ENCODE measurements around the gene PELI3.
"Not testable (repeated sequence)": the region's sequence is repeated elsewhere in the genome, so short reads cannot be mapped to it uniquely, and the experiment has no call there.

PELI3 gene

GRCh38 chr11:66448523-66448922, 18.2 kb upstream of the PELI3 start:
- DNase-seq: no peak

- no peak for DNase-seq
Observed at GRCh38 chr11:66450560-66450959, 16.1 kb upstream of the PELI3 start.

DNA sequence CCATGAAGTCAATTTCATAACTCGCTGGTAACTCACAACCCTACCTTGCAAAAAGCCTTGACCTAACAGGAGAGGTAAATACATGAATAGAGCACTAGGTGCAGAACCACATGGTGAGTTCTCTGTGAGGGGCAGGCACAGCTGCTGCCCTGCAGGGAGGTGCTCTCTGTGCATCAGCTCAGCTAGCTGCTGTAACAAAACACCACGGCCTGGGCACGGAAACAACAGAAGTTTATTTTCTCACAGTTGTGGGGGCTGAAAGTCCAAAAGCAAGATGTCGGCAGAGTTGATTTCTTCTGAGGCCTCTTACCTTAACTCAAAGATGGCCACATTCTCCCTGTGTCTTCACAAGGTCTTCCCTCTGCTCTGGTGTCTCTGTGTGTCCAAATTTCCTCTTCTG, 15.0 kb upstream of the PELI3 start:
- no peak for DNase-seq

DNA sequence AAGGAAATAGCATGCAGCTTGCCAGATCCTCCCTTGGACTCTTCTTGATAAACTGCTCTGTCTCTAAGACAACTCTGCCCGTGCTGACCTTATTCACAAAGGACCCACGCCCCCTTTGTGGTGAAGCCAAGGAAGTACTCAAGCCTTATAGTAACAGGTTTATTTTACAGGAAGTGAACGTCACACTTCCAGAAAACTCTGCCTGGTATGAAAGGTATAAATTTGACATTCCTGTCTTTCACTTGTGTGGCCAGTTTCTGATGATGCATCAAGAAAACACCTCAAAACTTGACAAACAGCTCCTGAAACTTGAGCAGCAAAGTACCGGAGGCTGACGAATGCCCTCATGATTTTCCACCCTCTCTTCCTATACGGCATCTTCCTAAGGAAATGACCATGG, 12.5 kb upstream of the PELI3 start:
- DNase-seq: no peak

DNA sequence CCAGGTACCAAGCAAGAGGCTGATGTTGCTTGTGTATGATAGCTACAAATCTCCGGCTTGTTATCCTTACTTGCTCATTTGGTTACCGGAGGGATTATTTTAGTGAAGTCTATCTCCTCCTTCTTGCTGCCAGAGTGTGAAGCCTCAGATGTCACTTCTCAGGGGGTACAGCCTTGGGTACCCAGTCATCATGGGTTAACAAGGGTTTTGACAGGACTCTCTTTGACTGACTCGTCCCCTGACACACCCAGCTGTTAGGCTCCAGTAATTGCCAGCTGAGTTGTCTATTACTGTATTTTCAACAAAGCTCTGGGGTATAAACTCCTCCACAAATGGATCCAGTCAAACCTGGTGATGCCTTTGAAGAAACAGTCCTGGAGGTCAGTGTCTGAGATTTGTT, 11.9 kb upstream of the PELI3 start:
- DNase-seq: no peak

DNA sequence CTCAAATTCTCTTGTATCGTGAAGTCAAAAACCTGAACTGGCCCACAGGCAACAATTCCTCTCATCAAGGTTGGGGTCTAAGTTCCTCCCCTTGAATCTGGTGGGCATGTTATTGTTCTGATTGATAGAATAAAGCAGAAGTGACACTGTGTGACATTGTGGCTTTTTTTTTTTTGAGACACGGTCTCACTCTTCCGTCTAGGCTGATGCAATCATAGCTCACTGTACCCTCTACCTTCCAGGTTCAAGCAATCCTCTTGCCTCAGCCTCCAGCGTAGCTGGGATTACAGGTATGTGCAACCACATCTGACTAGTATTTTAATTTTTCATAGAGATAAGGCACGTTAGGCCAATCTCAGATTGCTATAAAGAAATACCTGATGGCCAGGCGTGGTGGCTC, 8.9 kb upstream of the PELI3 start:
- no peak for DNase-seq

DNA sequence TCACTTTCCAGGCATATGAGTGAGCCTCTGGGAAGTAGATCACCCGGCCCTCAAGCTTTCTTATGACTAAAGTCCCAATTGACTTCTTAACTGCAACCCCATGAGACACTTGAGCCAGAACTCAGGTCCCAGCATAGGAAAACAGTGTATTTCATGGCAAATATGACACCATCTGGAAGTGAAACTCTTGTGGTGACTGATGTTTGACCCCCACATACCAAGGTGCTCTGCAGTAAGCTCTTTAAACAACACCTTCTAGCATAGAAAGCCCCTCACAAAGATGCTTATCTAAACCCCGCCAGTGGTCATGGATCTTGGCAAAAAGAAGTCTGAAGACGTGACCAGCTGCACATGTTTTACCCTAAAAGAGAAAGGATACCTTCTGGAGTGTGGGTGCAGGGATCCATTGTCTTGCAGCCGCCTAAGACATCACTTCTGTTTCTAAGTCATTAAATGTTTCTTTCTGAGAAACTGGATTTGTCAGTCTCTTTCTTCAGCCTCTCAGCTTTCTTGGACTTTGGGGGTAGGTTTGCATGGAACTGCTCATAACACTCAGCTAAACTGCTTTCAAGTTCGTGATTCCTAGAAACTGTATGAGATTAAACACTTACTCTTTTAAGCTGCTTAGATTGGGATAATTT, 7.4 kb upstream of the PELI3 start:
- no peak for DNase-seq

DNA sequence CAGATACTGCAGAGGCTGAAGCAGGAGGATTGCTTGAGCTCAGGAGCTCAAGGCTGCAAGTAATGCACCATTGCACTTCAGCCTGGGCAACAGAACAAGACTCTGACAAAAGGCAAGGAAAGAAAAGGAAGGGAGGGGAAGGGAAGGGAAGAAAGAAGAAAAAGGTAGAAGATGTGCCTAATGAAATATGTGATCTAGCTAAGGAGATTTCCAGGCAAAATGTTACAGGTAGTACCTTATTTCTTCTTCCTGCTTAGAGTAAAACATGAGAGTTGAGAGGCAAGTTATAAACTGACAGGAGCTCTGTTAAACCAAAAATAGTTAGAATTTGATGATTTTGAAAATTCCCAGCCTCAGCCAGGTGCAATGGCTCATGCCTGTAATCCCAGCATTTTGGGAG, 4.7 kb upstream of the PELI3 start:
- no peak for DNase-seq

DNA sequence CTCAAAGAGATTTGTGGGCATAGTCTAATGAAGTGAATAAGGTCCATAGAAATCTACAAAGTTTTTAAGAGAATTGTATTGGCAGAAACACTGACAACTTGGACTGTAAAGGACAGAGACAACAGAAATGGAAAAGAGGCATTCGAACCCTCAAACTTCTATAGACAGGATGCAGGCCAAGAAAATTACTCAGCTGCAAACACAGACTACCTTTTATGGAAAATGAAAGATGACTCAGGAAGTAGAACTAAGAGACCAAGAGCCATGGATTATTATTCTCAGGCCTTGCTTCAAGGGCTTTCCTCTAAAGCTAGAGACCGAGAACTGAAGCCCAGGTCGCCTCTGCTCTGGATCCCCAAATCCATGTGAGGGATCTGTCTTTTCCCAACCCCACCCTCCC, 3.8 kb upstream of the PELI3 start:
- DNase-seq: no peak

- DNase-seq: not testable (repeated sequence)
Observed at GRCh38 chr11:66464116-66464515, 2.6 kb upstream of the PELI3 start.

DNA sequence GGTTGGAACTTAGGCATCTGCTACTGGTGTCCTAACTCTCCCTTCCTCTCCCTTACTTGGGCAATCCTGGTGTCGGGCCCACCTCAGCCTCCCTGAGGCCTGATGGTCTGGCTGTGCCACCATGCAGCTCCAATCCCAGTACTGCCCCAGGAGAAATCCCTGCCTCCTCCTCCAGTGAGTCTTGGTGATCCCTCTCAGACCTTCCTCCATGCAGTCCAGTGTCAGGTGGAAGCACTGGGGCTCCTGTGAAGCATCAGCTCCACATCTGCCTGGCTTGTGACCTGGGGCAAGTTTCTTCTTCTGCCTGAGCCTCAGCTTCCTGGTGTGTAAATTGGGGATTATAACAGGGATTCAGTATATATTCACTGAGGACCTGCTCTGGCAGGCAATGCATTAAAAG, 1.8 kb upstream of the PELI3 start:
- DNase-seq: no peak

DNA sequence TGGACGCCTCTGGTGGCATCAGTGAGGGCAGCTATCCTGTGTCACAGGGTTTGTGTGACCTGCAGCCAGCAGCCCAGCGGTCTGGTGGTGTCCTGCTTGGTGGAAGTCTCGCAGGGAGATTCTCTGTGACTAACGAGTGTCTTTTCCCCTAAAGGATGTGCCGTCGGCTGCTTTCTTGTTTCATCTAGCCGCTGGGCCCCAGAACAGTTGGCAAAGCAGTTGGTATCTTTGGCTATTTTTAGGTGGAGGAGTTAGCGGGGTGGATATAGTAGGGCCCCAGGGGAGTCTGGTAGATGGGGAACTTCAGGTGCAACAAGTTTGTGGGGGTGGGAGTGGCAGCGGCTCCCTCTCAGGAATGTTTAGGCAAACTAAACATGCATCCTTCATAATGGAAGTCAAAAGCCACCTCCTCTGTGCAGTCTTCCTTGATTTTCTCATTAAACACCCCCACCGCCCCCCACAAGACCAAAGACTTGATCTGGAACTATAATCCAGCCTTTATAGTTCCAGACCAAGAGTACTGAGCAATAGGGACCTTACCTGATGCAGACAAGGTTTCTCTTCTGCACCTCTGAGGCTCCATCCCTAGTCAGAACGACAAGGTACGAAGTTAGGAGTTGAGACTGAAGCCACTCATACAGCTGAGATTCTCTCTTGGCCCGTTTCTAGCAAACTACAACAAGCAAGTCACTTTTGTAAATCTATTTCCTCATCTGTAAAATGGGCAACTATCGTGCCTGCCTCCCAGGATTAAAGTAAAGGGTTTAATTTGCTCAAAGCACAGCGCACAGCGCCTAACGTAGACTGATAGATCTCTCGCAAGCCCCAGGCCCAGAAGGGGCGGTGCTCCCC, 1.1 kb upstream of the PELI3 start:
- no peak for DNase-seq

GRCh38 chr11:66467034-66467659, 442 bp downstream of the PELI3 start:
- DNase-seq: no peak

DNA sequence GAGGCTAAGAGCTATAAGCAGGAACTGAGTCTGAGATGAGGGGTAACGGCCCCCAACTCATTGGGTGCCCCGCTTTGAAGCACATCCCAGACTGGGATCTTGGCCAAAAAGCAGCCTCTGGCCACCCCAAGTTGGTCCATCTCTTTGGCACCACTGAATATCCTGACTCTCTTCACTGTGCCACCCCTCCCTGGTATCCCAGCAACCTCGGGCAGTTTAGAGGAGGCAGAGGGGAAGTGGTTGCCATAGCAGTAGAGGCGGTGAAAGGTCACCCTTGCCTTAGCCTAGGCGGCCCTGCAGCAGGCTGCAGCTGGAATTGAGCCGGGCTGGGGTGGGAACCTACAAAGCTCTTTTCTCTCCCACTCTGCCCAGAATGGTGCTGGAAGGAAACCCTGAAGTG, 1.1 kb downstream of the PELI3 start:
- DNase-seq: no peak

GRCh38 chr11:66468691-66469090, 2.0 kb downstream of the PELI3 start:
- DNase-seq: no peak

GRCh38 chr11:66469441-66469840, 2.7 kb downstream of the PELI3 start:
- no peak for DNase-seq

- DNase-seq: no peak
Observed at GRCh38 chr11:66470015-66470414, 3.3 kb downstream of the PELI3 start.

GRCh38 chr11:66471142-66471541, 4.4 kb downstream of the PELI3 start:
- DNase-seq: no peak

DNA sequence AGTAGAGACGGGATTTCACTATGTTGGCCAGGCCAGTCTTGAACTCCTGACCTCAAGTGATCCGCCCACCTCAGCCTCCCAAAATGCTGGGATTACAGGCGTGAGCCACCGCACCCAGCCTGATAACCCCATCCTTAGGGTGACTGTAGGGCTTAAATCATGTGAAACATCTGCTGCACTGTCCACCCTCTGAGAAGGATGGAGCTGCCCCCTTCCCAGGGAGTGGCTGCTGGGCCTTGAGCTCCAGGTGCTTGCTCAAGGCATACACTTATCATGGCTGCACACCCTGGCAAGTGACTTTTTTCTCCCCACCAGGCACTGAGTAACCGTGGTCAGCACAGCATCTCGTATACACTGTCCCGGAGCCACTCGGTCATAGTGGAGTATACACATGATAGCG, 5.3 kb downstream of the PELI3 start:
- DNase-seq: no peak

DNA sequence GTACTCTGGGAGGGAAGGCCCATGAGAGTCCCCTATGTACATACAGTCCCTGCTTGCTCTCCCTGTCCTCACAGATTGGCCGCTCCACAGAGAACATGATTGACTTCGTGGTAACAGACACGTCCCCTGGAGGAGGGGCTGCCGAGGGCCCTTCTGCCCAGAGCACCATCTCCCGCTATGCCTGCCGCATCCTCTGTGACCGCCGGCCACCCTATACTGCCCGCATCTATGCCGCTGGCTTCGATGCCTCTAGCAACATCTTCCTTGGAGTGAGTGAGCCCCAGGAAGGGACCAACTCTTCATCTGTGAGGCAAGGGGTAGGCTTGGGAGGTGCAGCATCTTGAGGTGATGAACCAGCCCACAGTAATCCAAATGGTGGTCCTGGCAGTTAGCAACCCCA, 6.5 kb downstream of the PELI3 start:
- no peak for DNase-seq

GRCh38 chr11:66473608-66474515, 7.2 kb downstream of the PELI3 start:
- DNase-seq: no peak

DNA sequence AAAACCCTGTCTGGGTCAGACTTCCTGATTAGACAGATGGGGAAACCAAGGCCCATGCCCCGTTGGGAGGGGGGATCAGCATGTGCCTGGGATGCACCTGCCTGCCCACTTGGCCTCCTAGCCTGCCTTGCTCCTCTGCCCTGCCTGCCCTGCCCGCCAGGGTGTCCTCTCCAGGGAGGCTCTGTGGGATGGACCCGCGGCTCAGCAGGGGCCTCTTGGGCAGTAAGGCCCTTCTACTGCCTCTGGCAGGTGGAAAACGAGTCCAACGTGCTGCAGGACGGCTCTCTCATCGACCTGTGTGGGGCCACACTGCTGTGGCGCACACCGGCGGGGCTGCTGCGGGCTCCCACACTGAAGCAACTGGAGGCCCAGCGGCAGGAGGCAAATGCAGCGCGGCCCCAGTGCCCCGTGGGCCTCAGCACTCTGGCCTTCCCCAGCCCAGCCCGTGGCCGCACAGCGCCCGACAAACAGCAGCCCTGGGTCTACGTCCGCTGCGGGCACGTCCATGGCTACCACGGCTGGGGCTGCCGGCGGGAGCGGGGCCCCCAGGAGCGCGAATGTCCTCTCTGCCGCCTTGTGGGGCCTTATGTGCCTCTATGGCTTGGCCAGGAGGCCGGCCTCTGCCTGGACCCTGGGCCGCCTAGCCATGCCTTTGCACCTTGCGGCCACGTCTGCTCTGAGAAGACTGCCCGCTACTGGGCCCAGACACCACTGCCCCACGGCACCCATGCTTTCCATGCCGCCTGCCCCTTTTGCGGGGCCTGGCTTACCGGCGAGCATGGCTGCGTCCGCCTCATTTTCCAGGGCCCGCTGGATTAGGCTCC, 8.9 kb downstream of the PELI3 start:
- no peak for DNase-seq

Data from stimulated activated CD8-positive, alpha-beta memory T cell treated with anti-CD3 and anti-CD28 coated beads, Interleukin-4, amount 100 ng/mL, for 48 hours (primary cell).